Mammary epithelial cell (primary cell): ENCODE measurements around the gene BRD8.

Experiments
- EZH2 ChIP-seq: IDR thresholded peaks from 2 replicates; pipeline ENCODE4 v1.6.1; 2012; ENCODE audit warnings: low read length, inconsistent platforms, borderline replicate concordance
- TF ChIP-seq, protein P1 (sequence below), 2 donors: IDR thresholded peaks in 1 of 2; conservative IDR thresholded peaks in 1 of 2; 2 replicates each; pipeline ENCODE4 v1.5.1; 2011 to 2012; ENCODE audit warnings: inconsistent platforms in 2 of 2, low read length in 2 of 2, mild to moderate bottlenecking in 2 of 2, control low read depth in 1 of 2, low read depth in 1 of 2; ENCODE audit not compliant: insufficient read depth in 1 of 2; ENCODE audit errors: extremely low read depth in 1 of 2

GRCh38 chr5:138129347-138129746 is 49.1 kb downstream of the BRD8 start:
- TF ChIP-seq, protein P1, sequence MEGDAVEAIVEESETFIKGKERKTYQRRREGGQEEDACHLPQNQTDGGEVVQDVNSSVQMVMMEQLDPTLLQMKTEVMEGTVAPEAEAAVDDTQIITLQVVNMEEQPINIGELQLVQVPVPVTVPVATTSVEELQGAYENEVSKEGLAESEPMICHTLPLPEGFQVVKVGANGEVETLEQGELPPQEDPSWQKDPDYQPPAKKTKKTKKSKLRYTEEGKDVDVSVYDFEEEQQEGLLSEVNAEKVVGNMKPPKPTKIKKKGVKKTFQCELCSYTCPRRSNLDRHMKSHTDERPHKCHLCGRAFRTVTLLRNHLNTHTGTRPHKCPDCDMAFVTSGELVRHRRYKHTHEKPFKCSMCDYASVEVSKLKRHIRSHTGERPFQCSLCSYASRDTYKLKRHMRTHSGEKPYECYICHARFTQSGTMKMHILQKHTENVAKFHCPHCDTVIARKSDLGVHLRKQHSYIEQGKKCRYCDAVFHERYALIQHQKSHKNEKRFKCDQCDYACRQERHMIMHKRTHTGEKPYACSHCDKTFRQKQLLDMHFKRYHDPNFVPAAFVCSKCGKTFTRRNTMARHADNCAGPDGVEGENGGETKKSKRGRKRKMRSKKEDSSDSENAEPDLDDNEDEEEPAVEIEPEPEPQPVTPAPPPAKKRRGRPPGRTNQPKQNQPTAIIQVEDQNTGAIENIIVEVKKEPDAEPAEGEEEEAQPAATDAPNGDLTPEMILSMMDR (conservative IDR thresholded peaks at IDR 0.05 in 1 of 2, IDR thresholded peaks at IDR 0.05 in 1 of 2; ENCODE audit: extremely low read depth in 1 of 2, insufficient read depth in 1 of 2, low read depth in 1 of 2, low read length in 2 of 2): no peak
- no peak for TF ChIP-seq EZH2
